Stimulated activated CD4-positive, alpha-beta T cell treated with anti-CD3 and anti-CD28 coated beads, TNF-alpha, amount 100 ng/mL, for 24 hours (primary cell): ENCODE results near the gene RHOBTB1.
"Not testable (repeated sequence)": the region's sequence is repeated elsewhere in the genome, so short reads cannot be mapped to it uniquely, and the experiment has no call there.

Source experiments
- DNase-seq, 3 experiments: peaks; one replicate each; pipeline ENCODE4 v3.0.0-alpha.2; 2020; ENCODE audit warnings: low read depth in 3 of 3

Gene RHOBTB1

DNA sequence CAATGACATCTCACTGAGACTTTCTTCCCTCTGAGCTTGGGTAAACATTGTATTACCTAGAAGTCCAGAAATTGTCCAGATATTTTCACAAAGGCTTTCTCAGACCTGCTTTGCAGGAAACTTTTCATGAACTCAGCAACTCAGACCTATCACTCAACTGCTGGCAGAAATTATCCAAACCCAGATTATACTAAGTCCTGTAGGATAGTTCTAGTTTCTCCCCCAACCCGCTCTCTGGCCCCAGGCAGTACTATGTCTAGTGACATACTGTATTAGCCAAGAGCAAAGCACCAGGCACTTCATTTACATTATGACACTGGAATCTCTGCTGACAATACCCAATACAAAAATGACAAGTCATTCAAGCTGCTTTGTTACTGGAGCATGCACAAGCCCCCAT lies 75.0 kb downstream of the RHOBTB1 start:
- DNase-seq: no peak

DNA sequence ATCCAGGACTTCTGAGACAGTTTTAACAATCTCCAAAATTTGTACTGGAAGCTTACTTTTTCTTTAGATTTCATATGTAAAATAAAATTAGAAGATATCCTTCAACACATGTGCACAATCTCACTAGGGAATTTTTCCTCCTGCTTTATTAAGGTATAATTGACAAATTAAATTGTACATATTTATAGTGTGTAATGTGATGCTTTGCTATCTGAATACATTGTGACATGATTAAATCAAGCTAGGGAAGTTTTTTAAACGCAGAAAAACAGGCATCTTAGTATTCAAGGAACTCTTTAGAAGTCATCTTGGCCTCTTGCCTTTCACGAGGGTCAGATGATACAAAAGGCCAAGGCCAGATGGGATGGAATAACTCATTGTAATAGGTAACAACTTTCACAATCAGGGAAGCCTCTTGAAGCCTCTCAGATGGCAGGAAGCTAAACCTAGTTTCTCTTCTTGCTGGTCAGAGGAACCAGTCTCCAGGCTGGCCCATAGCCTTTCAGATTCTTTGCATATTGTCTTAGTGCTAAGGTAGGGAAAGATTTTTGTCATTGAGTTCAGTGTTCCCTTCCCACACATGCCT lies 78.7 kb downstream of the RHOBTB1 start:
- DNase-seq: no peak

DNA sequence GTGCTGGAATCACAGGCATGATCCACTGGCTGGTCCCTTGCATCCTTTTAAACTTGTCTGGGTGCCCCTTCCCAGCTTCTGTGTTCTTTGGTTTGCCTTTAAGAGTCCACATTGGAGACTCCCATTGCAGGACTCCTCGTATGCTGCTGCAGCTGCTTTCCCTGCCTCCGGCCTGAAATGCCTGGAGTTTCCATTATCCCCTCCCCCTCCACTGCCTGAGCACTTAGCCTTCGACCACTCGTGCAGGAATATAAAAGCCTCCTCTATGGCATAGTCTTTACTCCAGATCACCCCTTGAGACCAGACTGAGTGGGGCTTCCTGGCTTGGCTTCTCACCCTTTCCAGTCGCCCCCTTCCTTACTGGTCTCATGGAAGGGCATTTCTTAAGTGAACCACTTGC lies 80.2 kb downstream of the RHOBTB1 start:
- no peak for DNase-seq

DNA sequence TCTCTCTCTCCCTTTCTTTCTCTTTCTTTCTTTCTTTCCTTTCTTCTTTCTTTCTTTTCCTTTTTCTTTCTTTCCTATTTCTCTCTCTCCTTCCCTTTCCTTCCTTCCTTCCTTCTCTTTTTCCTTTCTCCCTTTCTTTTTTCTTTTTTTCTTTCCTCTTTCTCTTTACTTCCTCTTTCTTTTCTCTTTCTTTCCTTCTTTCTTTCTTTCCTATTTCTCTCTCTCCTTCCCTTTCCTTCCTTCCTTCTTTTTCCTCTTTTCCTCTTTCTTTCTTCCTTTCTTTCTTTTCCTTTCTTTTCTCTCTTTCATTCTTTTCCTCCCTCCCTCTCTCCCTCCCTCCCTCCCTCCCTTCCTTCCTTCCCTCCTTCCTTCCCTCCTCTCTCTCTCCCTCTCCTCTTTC lies 81.5 kb downstream of the RHOBTB1 start:
- no peak for DNase-seq

DNA sequence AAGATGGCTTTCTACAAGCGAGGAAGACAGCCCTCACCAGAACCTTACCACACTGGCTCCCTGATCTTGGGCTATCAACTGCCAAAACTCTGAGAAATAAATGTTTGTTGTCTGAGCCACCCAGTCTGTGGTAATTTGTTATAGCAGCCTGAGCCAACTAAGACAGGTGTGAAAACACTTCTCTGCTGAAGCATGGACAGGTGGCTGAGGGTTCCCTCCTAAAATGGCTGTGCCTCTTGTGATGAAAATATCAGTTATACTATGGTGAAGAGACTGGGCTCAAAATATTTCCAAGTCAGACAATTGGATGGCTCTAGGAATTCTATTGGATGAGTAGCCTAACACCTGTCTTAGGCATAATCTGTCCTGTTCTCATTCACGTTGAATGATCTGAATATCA lies 87.6 kb downstream of the RHOBTB1 start:
- DNase-seq: no peak

DNA sequence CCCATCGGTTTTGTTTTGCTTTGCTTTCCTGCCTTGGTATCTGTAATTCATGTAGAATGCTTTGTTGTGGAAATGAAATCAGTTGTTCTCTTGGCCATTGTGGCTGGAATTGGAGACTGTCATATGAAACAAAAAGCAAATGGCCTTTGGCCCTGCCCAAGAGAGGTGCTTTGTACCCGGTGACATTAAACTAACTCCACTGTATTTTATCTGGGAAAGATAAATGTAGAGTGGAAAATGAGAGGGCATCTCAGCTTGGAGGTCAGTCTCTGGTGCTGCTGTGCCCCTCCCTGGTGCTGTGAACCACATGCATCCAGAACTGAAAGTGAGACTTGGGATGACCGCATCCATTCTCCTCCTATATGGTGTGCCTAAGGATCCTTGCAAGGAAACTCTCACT lies 90.3 kb downstream of the RHOBTB1 start:
- DNase-seq: no peak

DNA sequence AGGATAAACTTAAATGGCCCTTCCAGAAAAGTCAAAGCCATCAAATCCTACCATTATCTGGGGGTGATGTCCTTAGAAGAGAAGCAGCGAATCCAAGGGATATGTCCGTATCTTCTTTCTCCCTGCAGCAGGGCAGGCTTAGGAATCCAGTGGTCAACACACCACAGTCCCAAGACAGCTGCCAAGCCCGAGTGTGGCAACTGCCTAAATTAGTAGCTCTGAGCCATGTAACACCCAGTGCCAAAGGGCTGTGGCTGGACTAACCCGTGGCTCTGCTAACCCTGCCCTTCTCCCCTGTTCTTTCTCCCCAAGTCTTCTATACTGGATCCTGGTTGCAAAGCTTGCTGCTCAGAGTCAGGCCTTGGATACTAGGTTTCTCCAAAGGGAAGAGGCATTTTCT lies 90.9 kb downstream of the RHOBTB1 start:
- DNase-seq: no peak

DNA sequence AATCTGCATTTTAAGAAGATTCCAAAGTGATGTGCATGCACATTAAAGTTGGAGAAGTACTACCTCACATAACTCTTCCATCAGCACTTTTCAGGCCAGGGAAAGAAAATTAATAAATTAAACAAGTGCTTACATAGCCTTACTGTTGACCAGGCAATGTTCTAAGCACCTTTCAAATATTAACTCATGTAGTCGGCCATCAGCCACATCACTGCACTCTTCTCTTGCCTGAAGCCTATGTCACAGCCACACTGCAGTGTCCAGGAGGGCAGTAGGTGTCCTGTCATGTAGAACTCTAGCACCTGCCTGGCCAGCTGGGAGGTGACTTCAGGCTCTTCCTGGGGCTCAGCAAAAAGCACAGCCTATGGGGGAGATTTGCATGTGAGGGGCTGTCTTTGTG lies 94.2 kb downstream of the RHOBTB1 start:
- no peak for DNase-seq

DNA sequence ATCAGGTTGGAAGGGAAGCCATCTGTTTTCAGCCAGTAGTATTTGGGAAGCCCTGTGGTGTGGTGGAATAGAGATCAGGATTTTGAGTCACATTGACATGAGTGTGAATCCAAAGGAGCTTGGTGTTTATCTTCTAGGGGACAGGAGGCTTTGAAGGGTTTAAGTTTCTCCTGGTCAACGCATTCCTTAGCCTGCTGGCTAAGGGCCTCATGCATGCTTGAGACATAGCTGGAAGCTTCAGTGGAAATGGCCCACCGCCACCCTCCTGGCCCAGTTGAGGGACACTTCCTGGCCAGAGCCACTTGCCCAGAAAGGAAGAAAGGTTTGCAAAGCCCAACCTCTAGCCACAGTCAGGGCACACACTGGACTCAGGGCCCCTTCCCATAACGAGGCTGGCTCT lies 94.8 kb downstream of the RHOBTB1 start:
- no peak for DNase-seq

DNA sequence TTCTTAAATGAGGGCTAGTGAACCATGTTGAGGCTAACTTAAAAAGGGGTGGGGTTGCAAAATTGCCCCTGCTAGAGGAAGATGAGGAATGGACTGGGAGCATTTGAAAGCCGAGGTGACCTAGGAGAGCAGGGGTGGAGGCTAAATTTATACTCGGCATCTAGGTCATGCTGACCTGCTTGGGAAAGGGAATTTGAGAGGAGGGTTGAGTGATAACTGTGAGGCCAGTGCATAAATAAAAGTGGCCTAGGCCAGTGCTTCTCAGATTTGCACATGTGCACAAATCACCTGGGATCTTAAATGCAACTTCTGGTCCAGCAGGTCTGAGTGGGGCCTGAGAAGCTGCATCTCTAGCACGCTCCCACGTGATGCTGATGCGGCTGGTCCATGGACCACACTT lies 95.3 kb downstream of the RHOBTB1 start:
- no peak for DNase-seq

DNA sequence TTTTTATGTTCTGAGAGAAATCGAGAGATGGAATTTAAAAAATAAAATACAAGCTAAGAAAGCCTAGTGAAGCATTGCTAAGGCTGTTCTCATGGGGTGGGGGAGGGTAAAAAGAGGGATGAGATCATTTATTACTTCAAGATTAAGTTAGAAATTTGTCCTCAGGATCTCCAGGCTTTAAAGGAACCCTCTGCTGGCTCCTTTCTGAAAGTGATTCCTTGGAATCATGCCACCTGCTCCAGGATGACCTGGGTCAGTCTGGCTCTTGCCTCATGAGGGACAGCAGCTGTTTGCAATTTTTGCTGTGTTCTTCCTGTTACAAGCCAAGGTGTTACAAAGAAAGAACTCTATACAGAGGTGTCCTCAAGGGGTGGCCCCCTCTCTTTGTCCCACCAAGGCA lies 95.9 kb downstream of the RHOBTB1 start:
- no peak for DNase-seq

DNA sequence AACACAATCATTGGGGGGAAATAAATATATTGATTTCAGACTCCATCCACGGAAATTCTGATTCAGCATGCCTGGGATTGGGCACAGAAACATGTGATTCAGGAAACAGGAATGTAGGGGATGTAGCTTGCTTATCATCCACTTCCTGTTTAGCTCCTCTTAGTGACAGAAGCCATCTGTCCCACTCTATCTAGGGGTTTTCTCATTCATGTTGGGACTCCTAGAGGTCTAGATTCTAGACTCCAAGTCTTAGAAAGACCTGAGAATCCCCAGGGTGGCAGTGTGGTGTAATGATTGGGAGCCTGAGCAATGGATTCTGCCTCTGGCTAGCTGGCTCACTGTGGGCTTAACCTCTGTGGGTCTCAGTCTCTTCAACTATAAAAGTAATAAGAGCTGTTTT lies 97.8 kb downstream of the RHOBTB1 start:
- no peak for DNase-seq

DNA sequence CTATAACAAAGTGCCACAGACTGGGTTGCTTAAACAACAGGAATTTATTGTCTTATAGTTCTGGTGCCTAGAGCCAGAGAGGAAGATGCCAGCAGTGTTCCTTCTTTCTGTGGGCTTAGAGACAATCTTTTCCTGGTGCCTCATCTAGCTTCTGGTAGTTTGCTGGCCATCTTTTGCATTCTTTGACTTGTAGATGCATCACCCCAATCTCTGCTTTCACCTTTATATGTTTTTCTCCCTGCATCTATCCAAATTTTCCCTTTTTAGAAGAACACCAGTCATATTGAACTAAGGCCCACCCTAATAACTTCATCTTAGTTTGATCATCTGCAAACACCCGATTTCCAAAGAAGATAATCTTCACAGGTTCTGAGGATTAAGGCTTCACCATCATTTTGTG lies 98.9 kb downstream of the RHOBTB1 start:
- DNase-seq: no peak

DNA sequence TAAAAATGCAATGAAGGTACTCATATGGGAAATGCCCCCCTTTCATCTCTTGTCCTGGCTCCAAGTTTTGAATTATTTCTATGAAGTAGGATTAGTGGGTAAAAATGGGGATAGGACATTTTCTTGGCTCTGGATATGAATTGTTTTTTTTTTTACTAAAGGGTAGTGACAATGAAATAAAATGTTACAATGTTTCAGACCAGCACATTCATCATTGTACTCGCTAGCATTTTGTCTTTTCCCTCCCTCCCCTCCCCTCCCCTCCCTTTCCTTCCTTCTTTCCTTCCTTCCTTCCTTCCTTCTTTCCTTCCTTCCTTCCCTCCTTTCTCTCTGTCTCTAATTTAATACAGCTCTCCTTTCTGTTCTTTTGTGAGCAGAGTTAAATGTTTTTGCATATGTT lies 101.3 kb downstream of the RHOBTB1 start:
- DNase-seq: no peak

DNA sequence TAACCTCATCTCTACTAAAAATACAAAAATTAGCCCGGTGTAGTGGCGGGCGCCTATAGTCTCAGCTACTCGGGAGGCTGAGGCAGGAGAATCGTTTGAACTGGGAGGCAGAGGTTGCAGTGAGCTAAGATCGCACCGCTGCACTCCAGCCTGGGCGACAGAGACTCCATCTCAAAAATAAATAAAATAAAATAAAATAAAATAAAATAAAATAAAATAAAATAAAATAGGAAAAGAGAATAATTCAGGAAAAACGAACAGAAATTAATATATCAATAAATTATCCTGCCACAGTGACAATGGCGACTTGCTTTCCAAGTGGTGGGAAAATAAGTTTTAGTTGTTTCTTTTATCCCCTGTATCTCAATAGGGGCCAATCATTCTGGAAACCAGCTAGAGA lies 102.8 kb downstream of the RHOBTB1 start:
- DNase-seq: not testable (repeated sequence)

DNA sequence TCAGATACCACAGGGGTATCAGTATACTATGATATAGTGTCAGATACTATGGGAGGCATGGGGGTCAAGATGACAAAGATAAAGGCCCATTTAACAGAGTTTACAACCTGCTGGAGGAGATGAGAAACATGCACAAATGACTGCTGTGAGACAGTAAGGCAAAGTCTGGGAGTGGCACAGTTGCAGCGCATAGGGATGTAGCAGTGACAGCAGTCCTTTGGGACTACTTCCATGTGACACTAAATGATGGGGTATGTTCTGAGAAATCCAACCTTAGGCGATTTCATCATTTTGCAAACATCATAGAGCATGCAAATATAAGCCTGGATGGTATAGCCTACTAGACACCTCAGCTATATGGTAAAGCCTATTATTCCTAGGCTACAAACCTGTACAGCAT lies 108.9 kb downstream of the RHOBTB1 start:
- no peak for DNase-seq

DNA sequence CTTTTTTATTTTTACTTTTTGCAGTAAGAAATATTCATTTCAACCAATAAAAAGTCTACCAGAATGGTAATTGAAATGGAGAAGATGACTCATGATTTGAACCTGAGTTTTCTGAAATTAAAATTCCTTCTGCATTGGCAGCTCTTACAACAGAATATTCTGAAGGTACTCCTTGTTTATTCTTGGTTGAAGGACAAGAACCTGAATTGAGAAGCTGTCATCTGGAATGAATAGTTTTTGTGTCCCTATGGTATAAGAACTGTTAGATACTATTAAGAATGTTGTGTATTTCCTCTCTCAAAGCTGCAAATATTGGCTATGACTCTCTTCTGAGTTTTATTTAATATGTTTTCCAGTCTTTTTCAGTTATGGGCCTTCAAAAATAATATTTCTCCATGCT lies 109.6 kb downstream of the RHOBTB1 start:
- no peak for DNase-seq

DNA sequence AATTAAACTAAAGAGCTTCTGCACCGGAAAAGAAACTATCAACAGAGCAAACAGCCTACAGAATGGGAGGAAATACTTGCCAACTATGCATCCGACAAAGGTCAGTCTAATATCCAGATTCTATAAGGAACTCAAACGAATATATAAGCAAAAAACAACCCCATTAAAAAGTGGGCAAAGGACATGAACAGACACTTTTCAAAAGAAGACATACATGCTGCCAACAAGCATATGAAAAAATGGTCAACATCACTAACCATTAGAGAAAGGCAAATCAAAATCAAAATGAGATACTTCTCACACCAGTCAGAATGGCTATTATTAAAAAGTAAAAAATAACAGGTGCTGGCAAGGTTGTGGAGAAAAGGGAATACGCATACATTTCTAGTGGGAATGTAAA lies 111.8 kb downstream of the RHOBTB1 start:
- DNase-seq: not testable (repeated sequence)

DNA sequence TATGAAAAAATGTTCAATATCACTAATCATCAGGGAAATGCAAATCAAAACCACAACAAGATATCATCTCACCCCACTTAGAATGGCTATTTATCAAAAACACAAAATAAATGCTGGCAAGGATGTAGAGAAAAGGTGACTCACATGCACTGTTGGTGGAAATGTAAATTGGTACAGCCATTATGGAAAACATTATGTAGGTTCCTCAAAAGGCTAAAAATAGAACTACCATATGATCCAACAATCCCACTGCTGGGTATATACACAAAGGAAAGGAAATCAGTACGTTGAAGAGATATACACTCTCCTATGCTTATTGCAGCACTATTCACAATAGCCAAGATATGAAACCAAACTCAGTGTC lies 115.5 kb downstream of the RHOBTB1 start:
- no peak for DNase-seq

DNA sequence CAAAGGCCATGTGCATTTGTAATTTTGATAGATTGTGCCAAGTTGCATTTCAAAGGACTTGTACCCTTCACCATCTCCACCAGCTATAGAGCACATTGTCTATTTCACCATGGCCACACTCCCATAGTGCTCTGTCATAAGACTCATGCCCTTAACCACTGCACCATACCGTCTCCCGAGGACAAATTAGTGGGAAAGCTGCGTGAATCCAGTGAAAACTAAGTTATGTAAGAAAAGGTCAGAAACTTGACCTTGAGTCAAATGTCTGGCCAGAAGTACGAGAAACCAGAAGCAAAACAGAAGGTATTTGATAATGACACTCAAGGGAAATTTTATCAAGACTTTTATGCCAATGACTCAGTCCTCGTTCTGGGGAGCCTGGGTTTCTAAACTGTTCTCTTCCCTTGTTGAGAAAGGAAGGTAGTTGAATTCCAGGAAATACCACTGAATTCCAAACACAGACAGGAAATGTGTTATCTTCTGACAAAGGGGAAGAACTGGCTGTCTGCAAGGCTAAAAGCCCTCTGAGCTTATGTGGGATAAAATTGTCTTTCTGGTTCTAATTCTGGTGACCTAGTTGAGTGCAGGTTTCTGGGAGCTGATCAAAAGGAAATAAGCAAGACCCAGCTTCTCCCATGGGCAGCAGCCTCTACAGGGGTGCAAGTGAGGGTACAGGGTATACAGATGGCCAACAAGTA lies 116.0 kb downstream of the RHOBTB1 start:
- DNase-seq: no peak

DNA sequence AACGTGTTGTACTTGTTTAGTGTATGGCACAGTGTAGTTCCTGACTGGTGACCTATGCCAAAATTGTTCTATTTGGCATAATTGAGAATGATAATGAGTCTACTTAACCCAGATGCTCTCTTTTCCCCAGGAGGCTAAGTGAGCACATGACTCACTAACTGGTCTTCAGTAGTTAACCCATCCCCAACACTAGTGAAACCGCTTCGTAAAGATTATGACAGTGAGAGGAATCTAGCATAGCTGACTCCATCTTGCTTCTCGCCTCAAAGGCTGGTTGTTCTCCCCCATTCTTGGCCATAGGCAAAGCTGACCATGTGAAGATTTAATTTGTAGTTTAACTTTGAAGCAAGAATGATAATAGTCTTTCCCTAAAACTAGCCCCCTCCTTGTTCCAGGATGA lies 118.5 kb downstream of the RHOBTB1 start:
- no peak for DNase-seq

DNA sequence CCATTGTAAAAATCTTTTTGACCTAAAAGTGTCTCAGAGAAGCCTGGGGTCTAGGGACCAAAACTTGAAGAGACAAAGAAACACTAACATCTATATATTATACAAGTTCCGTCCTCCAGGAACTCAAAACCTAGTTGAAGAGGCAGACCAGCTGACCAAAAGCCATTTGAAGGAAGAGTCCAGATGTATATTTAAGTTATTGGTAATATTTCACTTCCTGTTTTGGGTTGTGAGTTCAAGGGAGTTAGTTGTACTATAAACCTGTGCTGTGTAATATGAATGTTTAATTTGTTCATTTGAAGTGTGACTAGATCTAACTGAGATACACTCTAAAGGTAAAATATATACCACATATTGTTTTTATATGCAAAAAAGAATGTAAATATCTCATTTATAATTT lies 120.7 kb downstream of the RHOBTB1 start:
- no peak for DNase-seq

DNA sequence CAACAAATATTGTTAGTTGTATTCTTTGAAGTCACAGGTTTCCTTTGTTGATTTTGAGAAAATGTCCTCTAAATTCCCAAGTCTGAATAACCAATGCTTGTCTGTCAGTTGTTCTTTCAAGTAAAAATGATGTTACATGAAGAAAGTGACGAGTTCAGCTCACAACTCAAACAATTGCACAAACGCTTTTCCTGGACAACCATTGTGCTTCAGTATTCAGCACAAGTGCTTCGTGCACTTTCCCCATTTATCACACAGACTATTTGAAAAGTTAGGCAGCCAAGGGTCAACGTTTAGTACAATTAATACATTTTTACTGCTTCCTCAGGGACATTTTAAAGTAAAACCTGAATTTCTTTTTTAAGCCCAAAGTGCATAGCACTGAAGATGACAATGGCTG lies 121.2 kb downstream of the RHOBTB1 start:
- no peak for DNase-seq

DNA sequence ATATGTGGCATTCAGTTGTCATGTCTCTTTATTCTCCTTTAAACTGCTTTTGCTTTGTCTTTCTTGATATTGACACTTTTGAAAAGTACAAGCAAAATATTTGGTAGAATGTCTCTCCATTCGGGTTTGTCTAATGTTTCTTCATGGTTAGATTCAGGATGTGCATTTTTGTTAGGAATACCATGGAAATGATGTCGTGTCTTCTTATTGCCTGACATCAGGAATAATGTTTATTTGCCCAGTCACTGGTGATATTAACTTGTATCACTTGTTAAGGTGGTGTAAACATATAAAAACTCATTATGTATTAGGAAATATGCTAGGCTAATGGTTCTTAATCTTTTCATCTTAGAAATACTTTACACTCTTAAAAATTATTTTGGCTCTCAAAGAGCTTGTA lies 122.3 kb downstream of the RHOBTB1 start:
- DNase-seq: no peak
